GM12878 (cell line): ENCODE measurements around the gene HNRNPR. TPM values are rescaled to one million over a fixed set of nuclear protein-coding genes. Genes with fewer than 3 reads are reported as not detected.

Source experiments
- ATAC-seq: fragments of 200-7000 bp; cut with Tn5 transposase; 3 replicates; pipeline ENCODE4 v1.9.1; 2020; ENCODE audit warnings: mild to moderate bottlenecking, moderate library complexity
- BruUV-seq: library from RNA; stranded (reverse); fragments of 400-500 nt; replicated peaks from 2 replicates; lab custom pipeline; 2021; lab: Mats Ljungman, UMichigan
- CTCF ChIA-PET: fragments of 300-600 bp; sonication (Branson Sonifier 250); formaldehyde crosslinking; extraction: SDS; loops from one replicate; lab custom pipeline; 2021; ENCODE audit warnings: inconsistent platforms; lab: Yijun Ruan, JAX
- POLR2A ChIA-PET: fragments of 350-600 bp; formaldehyde crosslinking; extraction: SDS; loops from one replicate; lab custom pipeline; 2021; ENCODE audit warnings: inconsistent platforms; lab: Charles Lee
- RAD21 ChIA-PET: fragments of 300-600 bp; sonication (Branson Sonifier 250); formaldehyde crosslinking; loops from one replicate; lab custom pipeline; 2023; ENCODE audit warnings: antibody characterized with exemption; ENCODE audit not compliant: unreplicated experiment; lab: Charles Lee
- SMC1A ChIA-PET: fragments of 300-600 bp; sonication (Branson Sonifier 250); formaldehyde crosslinking; loops from one replicate; lab custom pipeline; 2023; ENCODE audit not compliant: unreplicated experiment, uncharacterized antibody; lab: Charles Lee
- DNase-seq: peaks from one replicate; pipeline ENCODE4 v3.0.0-alpha.2; 2011; ENCODE audit warnings: low read depth, low spot score
- FAIRE-seq: peaks from 3 replicates; lab custom pipeline; 2011; peaks lifted over from hg19 to GRCh38; lab: Jason Lieb, UNC
- H2AFZ ChIP-seq: 2 replicates; pipeline ENCODE4 v1.6.0; 2011; ENCODE audit warnings: low read depth, low read length, control low read depth; ENCODE audit not compliant: control insufficient read depth
- H3K27ac ChIP-seq: 2 replicates; pipeline ENCODE4 v1.5.1; 2011; ENCODE audit warnings: control low read depth; ENCODE audit not compliant: control insufficient read depth, insufficient read depth
- H3K27me3 ChIP-seq, 2 experiments: replicated peaks in 1 of 2; 2 replicates each; pipeline versions ENCODE4 v1.6.0 to v1.6.1; 2011; ENCODE audit warnings: low read length in 1 of 2; ENCODE audit not compliant: control insufficient read depth in 2 of 2, insufficient read depth in 2 of 2
- H3K36me3 ChIP-seq, 2 experiments: 2 replicates each; pipeline ENCODE4 v1.5.1; 2011; ENCODE audit warnings: low read length in 1 of 2; ENCODE audit not compliant: control insufficient read depth in 2 of 2, insufficient read depth in 2 of 2
- H3K4me1 ChIP-seq: 2 replicates; pipeline ENCODE4 v1.6.1; 2011; ENCODE audit warnings: mild to moderate bottlenecking, low read length, moderate library complexity, mixed read lengths; ENCODE audit not compliant: control insufficient read depth, insufficient read depth
- H3K4me2 ChIP-seq: 2 replicates; pipeline ENCODE4 v1.6.0; 2011; ENCODE audit warnings: control low read depth; ENCODE audit not compliant: control insufficient read depth, insufficient read depth
- H3K4me3 ChIP-seq: fragments of 200-600 bp; sonication (generic); 2 replicates; pipeline ENCODE4 v1.5.1; 2016
- H3K79me2 ChIP-seq: 2 replicates; pipeline ENCODE4 v1.6.0; 2011; ENCODE audit warnings: low read length; ENCODE audit not compliant: control insufficient read depth, insufficient read depth
- H3K9ac ChIP-seq: 2 replicates; pipeline ENCODE4 v1.8.0; 2011; ENCODE audit warnings: low read length, control low read depth, mixed read lengths; ENCODE audit not compliant: control insufficient read depth, insufficient read depth
- H3K9me3 ChIP-seq: replicated peaks from 3 replicates; pipeline ENCODE4 v1.5.1; 2011; ENCODE audit warnings: mild to moderate bottlenecking, low read length; ENCODE audit not compliant: control insufficient read depth, insufficient read depth
- H4K20me1 ChIP-seq: 2 replicates; pipeline ENCODE4 v1.6.0; 2011; ENCODE audit not compliant: control insufficient read depth, insufficient read depth
- ATF7 ChIP-seq: fragments of 450-650 bp; IDR thresholded peaks from 2 replicates; pipeline ENCODE4 v1.6.1; 2016; ENCODE audit warnings: low read depth, mild to moderate bottlenecking
- BCL11A ChIP-seq: IDR thresholded peaks from 2 replicates; pipeline ENCODE4 v1.6.1; 2011; ENCODE audit warnings: low read depth, low read length
- CBX5 ChIP-seq: sonication (generic); IDR thresholded peaks from 2 replicates; pipeline ENCODE4 v1.6.1; 2016; ENCODE audit warnings: low read depth, moderate library complexity, mild to moderate bottlenecking, inconsistent platforms
- ELK1 ChIP-seq: IDR thresholded peaks from 2 replicates; pipeline ENCODE4 v1.6.1; 2012; ENCODE audit warnings: low read depth, low read length, improper control_type of control experiment
- ESRRA ChIP-seq: IDR thresholded peaks from 2 replicates; pipeline ENCODE4 v1.6.1; 2012; ENCODE audit warnings: mild to moderate bottlenecking, low read length, improper control_type of control experiment
- KAT2A ChIP-seq: conservative IDR thresholded peaks from 2 replicates; pipeline ENCODE4 v1.6.1; 2011; ENCODE audit warnings: low read depth, low read length; ENCODE audit not compliant: control insufficient read depth
- MYC ChIP-seq: IDR thresholded peaks from 2 replicates; pipeline ENCODE4 v1.6.1; 2011; ENCODE audit warnings: mild to moderate bottlenecking, low read length, moderate library complexity, inconsistent platforms; ENCODE audit not compliant: insufficient read depth, insufficient replicate concordance, insufficient read length, severe bottlenecking
- PRDM15 ChIP-seq: fragments of 450-650 bp; formaldehyde crosslinking; IDR thresholded peaks from 2 replicates; pipeline ENCODE4 v1.4.0; 2020; ENCODE audit warnings: mild to moderate bottlenecking, moderate library complexity
- SP1 ChIP-seq: IDR thresholded peaks from one replicate; pipeline ENCODE4 v1.6.1; 2011; ENCODE audit warnings: low read depth, low read length
- SPI1 ChIP-seq: IDR thresholded peaks from 2 replicates; pipeline ENCODE4 v1.6.1; 2011; ENCODE audit warnings: low read depth, mild to moderate bottlenecking, low read length, moderate library complexity, borderline replicate concordance; ENCODE audit not compliant: insufficient read depth
- SREBF1 ChIP-seq: IDR thresholded peaks from 2 replicates; pipeline ENCODE4 v1.6.1; 2012; ENCODE audit warnings: mild to moderate bottlenecking, low read length
- SREBF2 ChIP-seq: IDR thresholded peaks from 2 replicates; pipeline ENCODE4 v1.6.1; 2012; ENCODE audit warnings: mild to moderate bottlenecking, low read length
- TARDBP ChIP-seq: IDR thresholded peaks from 2 replicates; pipeline ENCODE4 v1.6.1; 2016; ENCODE audit warnings: borderline replicate concordance
- USF1 ChIP-seq: IDR thresholded peaks from 2 replicates; pipeline ENCODE4 v1.6.1; 2011; ENCODE audit warnings: borderline replicate concordance, low read depth, mild to moderate bottlenecking, moderate library complexity, mixed read lengths, low read length; ENCODE audit not compliant: insufficient read depth; ENCODE audit errors: extremely low read length
- ZNF24 ChIP-seq: fragments of 450-650 bp; IDR thresholded peaks from 2 replicates; pipeline ENCODE4 v1.6.1; 2017; ENCODE audit warnings: antibody characterized with exemption, mild to moderate bottlenecking
- WGBS: methylation state at CpG from one replicate; pipeline ENCODE4 v1.1.6; 2016; ENCODE audit warnings: low lambda C conversion rate; ENCODE audit not compliant: insufficient replicate concordance, insufficient coverage; ENCODE audit errors: missing lambda C conversion rate; 5-methylcytosine and 5-hydroxymethylcytosine counted together
- in situ Hi-C: fragments of 300-500 bp; cut with MboI; formaldehyde crosslinking; loops from 9 replicates; pipeline ENCODE4 v1.14.3; 2018; ENCODE audit warnings: mixed read lengths
- intact Hi-C: fragments of 100-400 bp; cut with micrococcal nuclease; formaldehyde crosslinking; loops from one replicate; pipeline ENCODE4 v1.14.2; 2022; ENCODE audit not compliant: unreplicated experiment
- polyA plus RNA-seq, 11 experiments: library from polyadenylated mRNA; depleted of rRNA in 4 of 11; unstranded in 6 of 11; stranded (reverse) in 5 of 11; fragments of >200 nt; fragmentation: Nextera tagmentation in 4 of 11; fragmentation: Illumina TruSeq in 1 of 11; extraction: Ambion mirVana in 4 of 11; extraction: Trizol in 1 of 11; gene quantifications; 1 replicate in 1 of 11; 2 replicates in 10 of 11; pipeline versions ENCODE4 v1.2.1 to v1.2.3, GENCODE V29; 2011 to 2016; ENCODE audit warnings: inconsistent platforms in 2 of 11, missing spikeins in 2 of 11, low read depth in 1 of 11
- total RNA-seq, 4 experiments: library from RNA; depleted of rRNA in 3 of 4; stranded (reverse); fragments of >200 nt in 3 of 4; fragmentation: Illumina TruSeq in 1 of 4; extraction: Trizol in 1 of 4; gene quantifications; 2 replicates each; pipeline versions ENCODE4 v1.2.1 to v1.2.3, GENCODE V29; 2013 to 2021
- TF ChIP-seq, protein P1 (sequence below): fragments of 450-650 bp; IDR thresholded peaks from 2 replicates; pipeline ENCODE4 v1.6.1; 2017; ENCODE audit warnings: borderline replicate concordance

The HNRNPR gene
- total and polyA plus RNA-seq, 10 of the 15 experiments (the other 5 are each of a cell fraction or from before 2014, with no cell fraction given), result 80.5 to 280 (median 218) TPM

DNA sequence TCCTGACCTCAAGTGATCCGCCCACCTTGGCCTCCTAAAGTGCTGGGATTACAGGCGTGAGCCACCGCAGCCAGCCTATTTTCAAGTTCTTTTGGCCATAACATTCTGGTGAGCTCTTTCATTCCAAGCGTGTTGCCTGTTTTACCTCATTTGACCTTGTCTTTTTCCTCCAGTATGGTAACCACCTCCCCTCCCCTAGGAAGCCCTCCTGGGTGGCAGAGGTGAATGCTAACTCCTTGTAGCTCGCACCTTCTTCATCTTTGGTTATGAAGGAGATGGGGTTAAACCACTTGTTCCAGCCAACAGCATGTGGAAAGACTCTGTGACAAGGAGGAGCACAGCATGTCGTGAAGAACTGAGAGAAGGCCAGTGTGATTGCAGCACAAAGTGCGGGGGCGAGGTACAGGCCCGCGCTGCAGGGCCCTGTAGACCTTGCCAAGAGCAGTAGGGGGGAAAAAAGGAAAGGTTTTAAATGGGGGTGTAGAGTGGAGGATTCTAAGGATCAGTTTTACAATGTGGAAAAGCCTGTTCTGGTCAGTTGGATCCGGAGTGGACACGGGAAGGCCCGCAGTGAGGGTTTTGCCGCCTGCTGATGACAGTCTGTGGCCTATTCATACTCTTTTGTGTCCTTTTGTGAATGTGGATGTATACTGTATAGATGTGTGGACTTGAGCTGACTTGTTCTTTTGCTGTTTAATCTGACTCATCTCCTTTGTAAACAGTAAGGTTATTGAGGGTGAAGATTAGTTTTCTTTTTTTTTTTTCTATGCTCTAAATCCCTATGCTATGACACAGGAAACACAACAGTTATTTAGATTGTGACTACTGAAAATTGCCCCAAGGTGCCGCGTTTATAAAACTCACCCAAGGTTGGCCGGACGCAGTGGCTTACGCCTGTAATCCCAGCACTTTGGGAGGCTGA, 33.1 kb upstream of the HNRNPR start:
- Histone ChIP-seq H3K9ac (no peak overlapping the region), H3K4me2 (no peak overlapping the region), H3K4me3 (no peak overlapping the region), H3K36me3 (no peaks in the 10 kb centered on the region), H2AFZ (no peak overlapping the region), H3K9me3 (no peaks in the 10 kb centered on the region), H3K4me1 (peaks cover 3% of the 10 kb centered on the region; the same call in 1 of the 2 replicates), H4K20me1 (no peaks in the 10 kb centered on the region), H3K27me3 (peaks cover 0 to 2% of the 10 kb centered on the region in 2 experiments; a peak in 1 of 4 replicates), H3K27ac (no peak overlapping the region), H3K79me2 (no peaks in the 10 kb centered on the region)
- ChIA-PET SMC1A (no interaction called here), CTCF (interaction anchor here (0.7 kb wide), 1 partner anchor 33 kb away, joined by 4 read pairs; the partner anchor contains the start of gene HNRNPR), POLR2A (no interaction called here), RAD21 (no interaction called here)
- WGBS, result 86% methylated on average over 19 of the region's 19 CpGs
- FAIRE-seq (no peak), DNase-seq (no peak), ATAC-seq (no peak)
- intact Hi-C loops (no loop called here), in situ Hi-C loops (no loop called here)
- TF ChIP-seq KAT2A (no peak), ESRRA (no peak), ZNF24 (no peak), PRDM15 (CRISPR knock-in tag) (no peak), SPI1 (no peak), ATF7 (no peak), BCL11A (no peak), SP1 (no peak), TARDBP (no peak), MYC (no peak), ELK1 (no peak), USF1 (no peak), SREBF2 (no peak), SREBF1 (no peak), CBX5 (no peak)
- TF ChIP-seq, protein P1, sequence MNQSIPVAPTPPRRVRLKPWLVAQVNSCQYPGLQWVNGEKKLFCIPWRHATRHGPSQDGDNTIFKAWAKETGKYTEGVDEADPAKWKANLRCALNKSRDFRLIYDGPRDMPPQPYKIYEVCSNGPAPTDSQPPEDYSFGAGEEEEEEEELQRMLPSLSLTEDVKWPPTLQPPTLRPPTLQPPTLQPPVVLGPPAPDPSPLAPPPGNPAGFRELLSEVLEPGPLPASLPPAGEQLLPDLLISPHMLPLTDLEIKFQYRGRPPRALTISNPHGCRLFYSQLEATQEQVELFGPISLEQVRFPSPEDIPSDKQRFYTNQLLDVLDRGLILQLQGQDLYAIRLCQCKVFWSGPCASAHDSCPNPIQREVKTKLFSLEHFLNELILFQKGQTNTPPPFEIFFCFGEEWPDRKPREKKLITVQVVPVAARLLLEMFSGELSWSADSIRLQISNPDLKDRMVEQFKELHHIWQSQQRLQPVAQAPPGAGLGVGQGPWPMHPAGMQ, result no peak
- no TSS peak for BruUV-seq
